T-helper 9 cell (primary cell): Measurements from ENCODE around the gene SLC27A2.

Experiments used
- DNase-seq: peaks from one replicate; pipeline ENCODE4 v3.0.0-alpha.2; 2020

The SLC27A2 gene

GRCh38 chr15:50192926-50193620, 11.1 kb downstream of the SLC27A2 start:
- DNase-seq: no peak

DNA sequence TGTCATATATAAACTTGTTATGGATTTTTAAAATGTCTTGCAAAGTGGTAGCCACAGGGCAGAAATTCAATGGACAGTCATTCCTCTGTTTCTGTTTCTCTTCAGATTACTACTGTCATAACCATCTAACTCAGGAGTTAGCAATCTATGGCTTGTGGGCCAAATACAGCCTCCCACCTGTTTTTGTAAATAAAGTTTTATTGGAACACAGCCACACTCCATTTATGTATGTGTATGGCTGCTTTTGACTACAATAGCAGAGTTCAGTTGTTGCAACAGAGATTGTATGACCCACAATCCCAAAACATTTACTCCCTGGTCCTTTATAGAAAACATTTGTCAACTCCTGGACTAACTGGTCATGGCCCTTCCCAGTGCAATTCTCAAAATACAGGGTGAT, 20.0 kb downstream of the SLC27A2 start:
- DNase-seq: no peak

DNA sequence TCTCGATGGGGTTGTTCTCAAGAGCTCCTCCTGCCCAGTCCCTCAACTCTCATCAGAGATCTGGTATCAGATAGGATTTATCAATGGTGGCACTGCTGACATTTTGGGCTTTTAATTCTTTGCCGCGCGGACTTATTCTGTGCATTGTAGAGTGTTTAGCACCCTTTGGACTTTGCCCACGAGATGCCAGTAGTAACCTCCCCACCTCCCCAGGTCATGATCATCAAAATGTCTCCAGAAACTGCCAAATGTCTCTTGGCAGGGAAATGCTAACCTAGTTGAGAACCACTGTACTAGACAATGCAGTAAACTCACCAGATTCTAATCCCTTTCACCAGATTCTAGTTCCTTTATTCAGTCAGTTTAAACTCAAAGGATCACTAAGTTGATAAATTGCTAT, 24.0 kb downstream of the SLC27A2 start:
- DNase-seq: no peak

DNA sequence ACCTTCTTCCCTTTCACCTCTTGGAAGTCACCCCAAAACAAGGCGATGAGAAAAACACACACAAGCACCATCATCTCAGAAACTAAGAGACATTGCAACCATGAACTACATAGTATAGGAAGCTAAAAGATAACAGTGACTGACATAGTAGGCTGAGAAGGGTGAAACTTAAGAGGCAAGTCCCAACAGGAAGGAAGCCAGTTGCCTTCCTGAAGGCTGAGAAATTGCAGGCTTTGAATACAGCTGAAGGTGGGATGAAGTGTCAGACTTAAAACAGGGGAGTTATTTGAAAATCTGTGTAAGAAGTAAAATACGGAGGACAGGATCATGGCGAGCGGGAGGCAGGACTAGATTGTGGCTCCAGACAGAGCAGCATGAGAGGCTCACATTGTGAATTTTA, 27.8 kb downstream of the SLC27A2 start:
- no peak for DNase-seq

DNA sequence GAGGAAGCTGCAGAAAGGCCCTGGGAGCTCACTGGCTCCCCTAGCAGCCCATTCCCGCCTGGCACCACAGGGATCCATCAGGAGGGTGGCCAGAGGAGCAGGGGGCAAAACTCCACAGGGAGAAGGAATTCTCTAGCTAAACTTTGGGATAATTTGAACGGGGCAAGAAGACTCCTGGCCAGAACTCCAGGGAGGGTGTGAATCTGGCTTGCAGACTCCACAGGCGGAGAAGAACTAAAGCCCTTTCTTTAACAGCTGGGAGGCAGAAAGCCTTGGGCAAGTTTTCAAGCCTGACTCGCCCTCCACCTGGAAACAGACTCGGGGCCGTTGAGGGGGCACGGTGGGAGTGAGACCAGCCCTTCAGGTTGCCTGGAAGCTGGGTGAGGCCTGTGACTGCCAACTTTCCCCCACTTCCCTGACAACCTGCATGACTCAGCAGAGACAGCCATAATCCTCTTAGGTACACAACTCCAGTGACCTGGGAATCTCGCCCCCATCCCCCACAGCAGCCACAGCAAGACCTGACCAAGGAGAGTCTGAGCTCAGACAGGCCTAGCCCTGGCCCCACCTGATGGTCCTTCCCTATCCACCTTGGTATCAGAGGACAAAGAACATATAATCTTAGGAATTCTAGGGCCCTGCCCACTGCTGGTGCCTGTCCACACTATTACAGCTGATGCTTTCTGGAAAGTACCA, 28.6 kb downstream of the SLC27A2 start:
- DNase-seq: no peak

DNA sequence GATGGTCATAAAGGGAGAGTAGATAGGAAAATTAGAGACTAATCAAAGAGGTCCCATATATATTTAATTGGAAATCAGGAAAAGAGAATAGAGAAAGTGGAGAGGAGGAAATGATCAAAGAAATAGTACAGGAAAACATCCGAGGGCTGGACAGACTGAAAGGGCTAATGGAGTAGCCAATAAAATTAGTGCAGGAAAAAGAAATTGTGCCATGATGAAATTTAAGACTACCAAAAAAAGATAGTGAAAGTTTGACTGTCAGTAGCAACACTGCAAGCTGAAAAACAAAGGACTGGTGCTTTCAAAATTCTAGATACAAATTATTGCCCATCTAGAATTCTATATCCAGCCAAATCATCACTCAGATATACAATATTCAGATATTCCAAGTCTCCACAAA, 36.3 kb downstream of the SLC27A2 start:
- DNase-seq: no peak

DNA sequence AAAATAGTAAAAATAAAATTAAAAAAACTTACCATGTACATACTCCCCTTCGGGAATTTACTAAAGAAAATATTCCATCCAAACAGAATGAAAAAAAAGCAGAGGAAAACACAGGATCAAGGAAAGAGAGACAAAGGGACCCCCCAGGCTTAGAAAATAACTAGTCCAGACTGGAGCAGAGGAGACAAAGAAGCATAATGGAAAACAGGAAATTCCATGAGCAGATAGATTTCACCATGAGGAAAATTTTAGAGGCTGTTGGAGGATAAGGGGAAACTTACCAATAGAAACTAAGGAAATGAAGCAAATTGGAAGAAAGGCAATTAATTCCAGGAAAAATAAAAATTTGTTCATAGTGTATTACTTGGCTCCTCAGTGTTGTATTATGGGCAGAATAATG, 36.7 kb downstream of the SLC27A2 start:
- no peak for DNase-seq

GRCh38 chr15:50219820-50220219, 37.8 kb downstream of the SLC27A2 start:
- DNase-seq: no peak

GRCh38 chr15:50222181-50222580, 40.2 kb downstream of the SLC27A2 start:
- DNase-seq: no peak

- DNase-seq: no peak
These were observed 42.6 kb downstream of the SLC27A2 start for GRCh38 chr15:50224606-50225005.

DNA sequence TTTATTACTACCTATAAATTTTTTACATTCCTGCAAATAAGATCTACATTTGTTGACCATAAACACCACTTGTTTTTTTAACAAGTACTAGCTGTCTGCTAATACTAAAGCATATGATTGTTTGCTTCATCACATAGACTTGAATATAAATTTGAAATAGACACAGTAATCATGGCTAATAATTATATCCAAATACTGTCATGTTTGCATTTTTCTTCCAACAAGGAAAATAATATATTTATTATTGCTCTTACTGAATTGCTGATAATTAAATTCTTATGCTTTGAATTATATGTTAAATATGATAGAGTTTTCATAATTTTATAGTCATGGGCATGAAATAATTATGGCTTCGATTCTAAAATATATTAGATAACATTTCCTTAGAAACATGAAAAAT, 43.1 kb downstream of the SLC27A2 start:
- DNase-seq: no peak

- no peak for DNase-seq
These were observed 43.9 kb downstream of the SLC27A2 start for GRCh38 chr15:50225938-50226337.

DNA sequence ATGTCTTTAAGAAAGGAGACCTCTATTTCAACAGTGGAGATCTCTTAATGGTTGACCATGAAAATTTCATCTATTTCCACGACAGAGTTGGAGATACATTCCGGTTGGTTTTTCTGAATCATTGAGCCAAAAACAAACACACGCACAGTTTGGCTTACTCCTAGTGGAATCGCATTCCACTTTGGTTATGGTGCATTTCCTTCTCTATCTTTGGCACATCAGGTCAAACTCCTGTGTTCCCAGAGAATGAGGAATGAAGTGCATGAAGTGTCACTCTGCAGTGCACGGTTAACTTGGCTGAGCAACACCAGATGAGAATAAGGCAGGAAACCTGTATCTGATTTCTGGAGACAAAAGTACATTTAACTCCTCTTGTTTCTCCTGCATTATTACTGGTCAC, 45.1 kb downstream of the SLC27A2 start:
- DNase-seq: no peak

DNA sequence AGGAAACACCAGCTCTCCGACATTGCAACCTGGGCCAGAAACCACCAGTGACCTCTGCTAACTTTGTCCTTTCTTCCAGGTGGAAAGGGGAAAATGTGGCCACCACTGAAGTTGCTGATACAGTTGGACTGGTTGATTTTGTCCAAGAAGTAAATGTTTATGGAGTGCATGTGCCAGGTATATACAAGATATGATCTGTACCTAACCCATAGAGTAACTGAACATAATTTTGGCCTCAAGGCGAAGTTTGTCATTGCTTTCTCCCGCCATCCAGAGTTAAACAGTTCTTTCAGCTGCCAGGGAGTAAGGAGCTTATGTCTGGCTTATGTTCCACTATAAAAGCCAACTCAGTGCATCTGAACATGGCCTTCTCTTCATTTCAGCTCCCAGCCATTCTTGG, 46.9 kb downstream of the SLC27A2 start:
- DNase-seq: no peak

DNA sequence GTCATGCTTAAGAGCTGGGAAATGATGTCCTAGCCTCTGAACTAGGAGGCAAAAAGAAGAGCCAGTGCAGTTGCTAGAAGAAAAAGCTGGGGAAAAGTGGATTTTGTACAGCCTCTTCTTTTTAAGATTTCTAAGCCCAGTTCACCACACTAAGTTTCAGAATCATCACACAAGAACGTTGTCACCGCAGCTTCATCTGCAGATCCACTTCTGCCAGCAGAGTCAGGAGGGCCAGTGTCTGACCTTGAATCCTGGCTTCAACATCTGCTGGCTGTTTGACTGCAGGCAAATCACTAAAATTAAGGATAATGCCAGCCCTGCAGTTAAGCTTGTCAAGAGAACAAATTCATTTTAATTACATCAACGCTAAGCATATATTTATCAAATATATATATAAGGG, 47.3 kb downstream of the SLC27A2 start:
- DNase-seq: no peak

DNA sequence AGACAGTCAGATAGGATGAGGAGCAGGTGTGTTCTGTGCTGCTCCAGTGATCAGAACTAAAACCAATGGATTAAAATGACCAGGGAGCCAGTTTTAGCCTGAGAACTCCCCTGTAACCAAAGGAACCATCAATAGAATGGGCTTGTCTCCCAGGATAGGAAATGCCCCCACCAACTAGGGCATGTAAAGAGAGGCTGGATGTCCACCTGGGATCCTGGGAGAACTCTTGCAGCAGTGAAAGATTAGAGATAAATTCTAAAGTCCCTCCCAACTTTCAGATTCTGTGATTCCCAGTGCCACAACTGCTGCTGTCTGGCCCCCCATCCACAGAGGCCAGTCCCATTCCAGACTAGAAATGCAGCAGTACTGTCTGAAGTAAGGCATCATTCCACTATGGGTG, 49.8 kb downstream of the SLC27A2 start:
- no peak for DNase-seq

GRCh38 chr15:50232791-50233190, 50.8 kb downstream of the SLC27A2 start:
- DNase-seq: no peak

DNA sequence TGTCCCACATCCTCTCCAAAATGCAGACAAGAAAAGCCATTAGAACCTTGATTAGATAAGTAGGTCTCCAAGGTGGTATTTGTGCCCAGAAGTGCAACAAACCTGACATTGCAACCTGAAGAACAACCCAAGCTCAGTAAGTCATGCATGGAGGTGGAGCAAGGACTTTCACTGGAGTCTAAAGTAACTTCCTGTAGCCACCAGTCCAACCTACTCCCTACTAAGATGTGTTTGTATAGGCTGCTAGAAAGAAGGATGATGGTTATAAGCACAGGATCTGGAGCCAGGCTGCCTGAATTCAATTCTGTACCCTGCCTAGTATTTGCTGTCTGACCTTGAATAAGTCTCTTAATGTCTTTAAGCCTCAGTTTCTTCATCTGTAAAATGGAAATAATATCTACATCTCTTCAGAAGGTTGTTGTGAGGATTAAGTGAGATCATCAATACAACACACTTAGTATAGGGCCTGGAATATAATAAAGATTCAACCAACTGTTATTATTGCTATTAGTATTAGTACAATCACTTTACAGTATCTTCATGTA, 51.3 kb downstream of the SLC27A2 start:
- no peak for DNase-seq

DNA sequence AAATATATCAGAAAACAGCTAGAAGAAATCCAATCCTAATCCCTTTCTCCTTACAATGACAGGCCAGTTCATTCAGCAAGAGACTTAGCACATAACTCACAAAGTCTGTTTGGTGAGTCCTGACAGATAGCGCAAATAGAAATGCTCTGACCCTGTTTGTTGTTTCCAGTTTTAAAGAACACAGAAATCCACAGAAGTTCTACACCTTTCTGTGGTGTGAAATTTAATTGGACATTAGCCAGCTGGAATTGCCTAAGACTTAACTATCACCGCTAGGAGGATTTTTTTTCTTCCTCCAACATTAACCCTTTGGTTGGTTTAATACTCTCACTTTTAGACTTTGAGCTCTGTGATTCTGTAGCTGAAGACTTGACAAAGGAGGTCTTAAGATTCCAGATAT, 52.8 kb downstream of the SLC27A2 start:
- no peak for DNase-seq

DNA sequence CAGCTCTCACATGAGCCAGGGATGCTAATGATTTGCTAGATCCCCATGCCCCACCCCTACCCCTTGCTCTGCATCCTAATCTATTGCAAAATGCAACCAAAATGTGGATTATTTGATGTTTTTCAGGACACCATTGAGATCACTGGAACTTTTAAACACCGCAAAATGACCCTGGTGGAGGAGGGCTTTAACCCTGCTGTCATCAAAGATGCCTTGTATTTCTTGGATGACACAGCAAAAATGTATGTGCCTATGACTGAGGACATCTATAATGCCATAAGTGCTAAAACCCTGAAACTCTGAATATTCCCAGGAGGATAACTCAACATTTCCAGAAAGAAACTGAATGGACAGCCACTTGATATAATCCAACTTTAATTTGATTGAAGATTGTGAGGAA, 53.8 kb downstream of the SLC27A2 start:
- DNase-seq: no peak

DNA sequence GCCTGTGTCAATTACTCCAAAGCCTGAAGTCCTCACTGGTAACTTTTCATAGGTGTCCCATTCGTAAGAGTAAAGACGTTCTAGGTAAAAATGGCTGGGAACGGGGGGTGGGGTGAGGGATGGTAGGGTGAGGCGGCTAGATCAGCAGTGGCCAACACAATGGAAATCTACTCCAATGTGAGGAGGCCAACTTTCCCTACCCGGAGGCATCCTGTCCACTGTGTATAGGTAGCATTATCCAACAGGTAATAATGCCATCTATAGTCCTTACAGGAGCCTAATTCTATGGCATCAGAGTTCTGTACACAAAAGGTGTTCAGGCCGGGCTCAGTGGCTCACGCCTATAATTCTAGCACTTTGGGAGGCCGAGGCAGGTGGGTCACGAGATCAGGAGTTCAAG, 54.4 kb downstream of the SLC27A2 start:
- DNase-seq: no peak

DNA sequence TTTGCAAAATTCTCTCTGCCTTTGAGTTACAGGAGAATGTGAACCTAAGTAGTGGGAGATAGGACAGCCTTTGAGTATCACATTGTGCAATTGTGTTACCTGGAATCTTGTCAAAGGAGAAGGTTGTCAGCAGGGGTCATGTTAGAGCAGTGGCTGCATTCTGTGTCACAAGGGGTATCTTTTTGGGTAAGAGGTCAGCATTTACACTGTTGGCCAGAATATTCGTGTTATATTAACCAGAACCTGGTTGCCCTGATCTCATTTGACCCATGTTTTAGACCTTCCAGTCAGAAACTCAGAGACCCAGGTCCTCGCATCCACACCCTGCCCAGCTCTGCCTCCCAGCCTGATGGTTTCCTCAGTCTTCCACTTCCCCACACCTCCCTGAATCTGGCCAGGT, 56.3 kb downstream of the SLC27A2 start:
- DNase-seq: no peak

DNA sequence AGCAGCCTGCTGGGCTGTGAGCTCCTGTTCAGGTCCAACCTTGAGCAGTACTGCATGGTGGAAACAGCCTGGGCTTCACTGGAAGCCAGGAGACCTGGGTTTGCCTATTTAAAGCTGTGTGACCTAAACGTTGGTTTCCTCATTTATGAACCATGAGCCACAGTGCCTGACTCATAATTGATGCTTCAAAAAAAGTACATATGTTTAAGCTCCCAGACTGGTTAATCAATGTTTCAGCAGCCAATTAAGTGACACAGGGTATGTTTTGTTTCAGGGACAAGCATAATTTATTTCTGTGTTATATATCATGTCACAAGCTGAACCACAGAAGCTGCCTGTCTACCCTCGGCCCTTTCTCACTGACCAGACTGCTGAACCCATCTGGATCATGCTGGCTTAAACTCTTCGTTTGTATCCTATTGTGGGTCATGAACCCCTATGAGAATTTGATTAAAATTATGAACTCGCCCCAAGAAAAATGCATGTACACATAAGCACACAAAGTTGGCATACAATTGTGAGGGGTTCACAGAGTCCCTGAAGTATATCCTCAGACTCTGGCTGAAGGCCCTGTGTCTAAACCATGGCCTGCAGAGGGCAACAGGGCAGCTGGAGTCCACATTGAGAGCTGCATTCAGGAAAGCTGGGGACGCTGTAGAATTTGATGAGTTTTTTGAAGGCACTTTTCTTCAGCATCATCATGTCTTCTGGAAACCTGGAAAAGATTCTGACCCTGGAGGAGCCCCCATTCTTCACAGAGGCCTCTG, 59.9 kb downstream of the SLC27A2 start:
- no peak for DNase-seq

GRCh38 chr15:50244153-50244552, 62.2 kb downstream of the SLC27A2 start:
- DNase-seq: no peak
